ENCODE measurements around the gene COX7B2. TPM values are rescaled to one million over a fixed set of nuclear protein-coding genes. Genes with fewer than 3 reads are reported as not detected.

Gene COX7B2
- polyA plus RNA-seq, 4 donors = not detected

GRCh38 chr4:46946919-46947536 is 38.0 kb upstream of the COX7B2 start:
- Histone ChIP-seq H3K27me3 (ENCODE audit: control insufficient read depth in 3 of 3, insufficient read depth in 3 of 3, low read length in 3 of 3) (no peaks in the 10 kb centered on the region), H3K27ac (ENCODE audit: low read depth in 1 of 3, low read length in 2 of 3) (no peak overlapping the region), H3K4me3 (ENCODE audit: low read depth in 1 of 3, low read length in 3 of 3) (no peak overlapping the region), H3K4me1 (ENCODE audit: control insufficient read depth in 3 of 3, insufficient read depth in 2 of 3, low read depth in 1 of 3, low read length in 2 of 3) (no peaks in the 10 kb centered on the region), H3K36me3 (ENCODE audit: control insufficient read depth in 3 of 3, insufficient read depth in 2 of 3, low read depth in 1 of 3, low read length in 3 of 3) (no peaks in the 10 kb centered on the region), H3K9me3 (ENCODE audit: control insufficient read depth in 2 of 2, insufficient read depth in 1 of 2, low read depth in 1 of 2, low read length in 1 of 2) (no peaks in the 10 kb centered on the region)
- DNase-seq = no peak
- FAIRE-seq = no peak
- 73 to 86% (median 74%) methylated on average over 6 of the region's 6 CpGs for WGBS, 3 donors

DNA sequence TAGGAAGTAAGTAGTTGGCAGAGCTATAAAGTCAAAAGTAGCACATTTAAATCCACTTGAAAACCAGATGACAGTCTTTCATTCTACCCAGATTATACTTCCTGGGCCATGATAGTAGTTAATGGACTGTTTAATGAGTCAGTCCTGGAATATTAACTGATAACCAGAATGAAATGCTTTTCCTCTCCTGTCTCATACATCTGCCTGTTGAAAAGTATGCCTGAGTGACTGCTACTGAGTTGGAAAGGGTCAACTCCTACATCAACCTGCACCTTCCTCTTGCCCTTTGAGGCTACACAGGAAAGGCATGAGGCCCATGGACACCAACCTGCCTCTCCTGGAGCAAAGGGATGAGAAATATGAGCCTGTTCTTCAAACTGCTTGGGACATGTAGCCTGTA is 36.0 kb upstream of the COX7B2 start:
- Histone ChIP-seq H3K4me3 (ENCODE audit: low read depth in 1 of 3, low read length in 3 of 3) (no peak overlapping the region), H3K36me3 (ENCODE audit: control insufficient read depth in 3 of 3, insufficient read depth in 2 of 3, low read depth in 1 of 3, low read length in 3 of 3) (no peaks in the 10 kb centered on the region), H3K27me3 (ENCODE audit: control insufficient read depth in 3 of 3, insufficient read depth in 3 of 3, low read length in 3 of 3) (no peaks in the 10 kb centered on the region), H3K9me3 (ENCODE audit: control insufficient read depth in 2 of 2, insufficient read depth in 1 of 2, low read depth in 1 of 2, low read length in 1 of 2) (no peaks in the 10 kb centered on the region), H3K4me1 (ENCODE audit: control insufficient read depth in 3 of 3, insufficient read depth in 2 of 3, low read depth in 1 of 3, low read length in 2 of 3) (no peaks in the 10 kb centered on the region), H3K27ac (ENCODE audit: low read depth in 1 of 3, low read length in 2 of 3) (no peak overlapping the region)
- DNase-seq (no peak), FAIRE-seq (no peak)

DNA sequence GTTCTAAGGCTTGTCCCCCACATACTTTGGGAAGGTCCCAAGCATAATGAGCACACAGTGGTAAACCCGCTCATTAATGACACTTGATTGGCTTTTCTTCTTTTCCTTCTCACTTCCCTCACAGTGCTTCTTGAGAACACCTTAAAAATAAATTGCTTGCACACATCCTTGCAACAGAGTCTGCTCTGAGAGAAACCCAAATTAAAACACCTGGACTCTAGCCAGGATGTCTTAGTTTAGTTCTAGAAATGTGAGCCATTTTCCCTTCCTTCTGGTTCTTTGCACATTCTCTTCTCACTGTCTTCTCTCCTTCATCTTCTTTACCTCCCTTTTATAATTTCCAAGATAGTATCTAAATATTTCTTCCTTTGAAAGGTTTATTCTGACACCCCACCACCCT is 35.3 kb upstream of the COX7B2 start:
- DNase-seq (no peak), FAIRE-seq (no peak)
- Histone ChIP-seq H3K27me3 (ENCODE audit: control insufficient read depth in 3 of 3, insufficient read depth in 3 of 3, low read length in 3 of 3) (no peaks in the 10 kb centered on the region), H3K9me3 (ENCODE audit: control insufficient read depth in 2 of 2, insufficient read depth in 1 of 2, low read depth in 1 of 2, low read length in 1 of 2) (no peaks in the 10 kb centered on the region), H3K36me3 (ENCODE audit: control insufficient read depth in 3 of 3, insufficient read depth in 2 of 3, low read depth in 1 of 3, low read length in 3 of 3) (no peaks in the 10 kb centered on the region), H3K4me1 (ENCODE audit: control insufficient read depth in 3 of 3, insufficient read depth in 2 of 3, low read depth in 1 of 3, low read length in 2 of 3) (no peaks in the 10 kb centered on the region), H3K27ac (ENCODE audit: low read depth in 1 of 3, low read length in 2 of 3) (no peak overlapping the region), H3K4me3 (ENCODE audit: low read depth in 1 of 3, low read length in 3 of 3) (no peak overlapping the region)
- 92 to 100% (median 96%) methylated on average over 1 of the region's 1 CpG for WGBS, 3 donors

GRCh38 chr4:46937493-46937892 is 28.4 kb upstream of the COX7B2 start:
- Histone ChIP-seq H3K27ac (ENCODE audit: low read depth in 1 of 3, low read length in 2 of 3) (no peak overlapping the region), H3K4me3 (ENCODE audit: low read depth in 1 of 3, low read length in 3 of 3) (no peak overlapping the region), H3K36me3 (ENCODE audit: control insufficient read depth in 3 of 3, insufficient read depth in 2 of 3, low read depth in 1 of 3, low read length in 3 of 3) (no peaks in the 10 kb centered on the region), H3K9me3 (ENCODE audit: control insufficient read depth in 2 of 2, insufficient read depth in 1 of 2, low read depth in 1 of 2, low read length in 1 of 2) (no peaks in the 10 kb centered on the region), H3K27me3 (ENCODE audit: control insufficient read depth in 3 of 3, insufficient read depth in 3 of 3, low read length in 3 of 3) (no peaks in the 10 kb centered on the region), H3K4me1 (ENCODE audit: control insufficient read depth in 3 of 3, insufficient read depth in 2 of 3, low read depth in 1 of 3, low read length in 2 of 3) (no peaks in the 10 kb centered on the region)
- DNase-seq (no peak), FAIRE-seq (no peak)
- WGBS, 3 donors = 61 to 79% (median 68%) methylated on average over 1 of the region's 1 CpG

DNA sequence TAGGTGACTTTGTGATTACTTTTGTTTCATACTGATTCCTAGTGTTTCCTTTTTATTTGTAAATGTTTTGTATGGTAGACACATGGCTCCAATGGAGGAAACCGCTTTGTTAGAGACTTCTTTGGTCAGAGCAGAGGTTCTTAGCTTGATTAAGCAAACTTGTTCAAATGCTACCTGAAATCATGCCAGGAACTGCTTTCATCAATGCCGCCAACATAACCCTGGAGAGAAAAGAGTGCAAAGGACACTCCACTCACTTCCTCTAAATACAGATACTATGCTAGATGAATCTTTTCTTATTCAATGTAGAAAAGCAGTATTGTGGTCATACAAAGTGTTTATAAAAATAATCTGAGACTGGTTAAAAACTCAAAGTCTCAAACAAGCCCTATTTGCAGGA is 25.7 kb upstream of the COX7B2 start:
- 14 to 61% (median 29%) methylated on average over 2 of the region's 2 CpGs for WGBS, 3 donors
- peak; percentile 39 to 84 for DNase-seq

DNA sequence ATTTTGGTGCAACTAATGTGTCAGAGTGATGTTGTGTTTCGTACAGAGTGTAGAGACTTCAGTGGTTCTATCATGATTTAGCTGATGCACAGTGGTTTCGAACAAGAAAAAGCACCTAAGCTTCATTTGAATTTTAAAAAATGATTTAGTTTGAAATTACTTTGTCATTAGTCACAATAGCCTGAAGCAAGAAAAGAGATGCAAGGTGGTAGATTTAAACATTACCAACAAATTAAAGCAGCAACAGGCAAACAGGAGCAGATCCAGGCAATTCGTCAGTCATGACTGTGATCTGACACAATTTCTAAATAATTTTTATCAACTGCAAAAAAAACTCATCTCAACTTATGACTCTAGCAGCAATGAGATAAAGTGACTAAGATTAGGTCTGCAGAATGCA is 24.6 kb upstream of the COX7B2 start:
- 63 to 73% (median 67%) methylated on average over 3 of the region's 3 CpGs for WGBS, 3 donors
- DNase-seq (no peak), FAIRE-seq (no peak)
- H3K27me3 ChIP-seq (ENCODE audit: control insufficient read depth in 3 of 3, insufficient read depth in 3 of 3, low read length in 3 of 3) = no peaks in the 10 kb centered on the region
- H3K4me1 ChIP-seq (ENCODE audit: control insufficient read depth in 3 of 3, insufficient read depth in 2 of 3, low read depth in 1 of 3, low read length in 2 of 3) = no peaks in the 10 kb centered on the region
- no peak overlapping the region for H3K4me3 ChIP-seq (ENCODE audit: low read depth in 1 of 3, low read length in 3 of 3)
- H3K27ac ChIP-seq (ENCODE audit: low read depth in 1 of 3, low read length in 2 of 3) = no peak overlapping the region
- no peaks in the 10 kb centered on the region for H3K9me3 ChIP-seq (ENCODE audit: control insufficient read depth in 2 of 2, insufficient read depth in 1 of 2, low read depth in 1 of 2, low read length in 1 of 2)
- no peaks in the 10 kb centered on the region for H3K36me3 ChIP-seq (ENCODE audit: control insufficient read depth in 3 of 3, insufficient read depth in 2 of 3, low read depth in 1 of 3, low read length in 3 of 3)

More for the DNA sequence above, 25.7 kb upstream of the COX7B2 start:
- no peak for FAIRE-seq
- Histone ChIP-seq H3K36me3 (ENCODE audit: control insufficient read depth in 3 of 3, insufficient read depth in 2 of 3, low read depth in 1 of 3, low read length in 3 of 3) (no peaks in the 10 kb centered on the region), H3K9me3 (ENCODE audit: control insufficient read depth in 2 of 2, insufficient read depth in 1 of 2, low read depth in 1 of 2, low read length in 1 of 2) (no peaks in the 10 kb centered on the region), H3K4me1 (ENCODE audit: control insufficient read depth in 3 of 3, insufficient read depth in 2 of 3, low read depth in 1 of 3, low read length in 2 of 3) (no peaks in the 10 kb centered on the region), H3K27me3 (ENCODE audit: control insufficient read depth in 3 of 3, insufficient read depth in 3 of 3, low read length in 3 of 3) (no peaks in the 10 kb centered on the region), H3K27ac (ENCODE audit: low read depth in 1 of 3, low read length in 2 of 3) (no peak overlapping the region), H3K4me3 (ENCODE audit: low read depth in 1 of 3, low read length in 3 of 3) (no peak overlapping the region)

- Histone ChIP-seq H3K4me1 (ENCODE audit: control insufficient read depth in 3 of 3, insufficient read depth in 2 of 3, low read depth in 1 of 3, low read length in 2 of 3) (no peaks in the 10 kb centered on the region), H3K4me3 (ENCODE audit: low read depth in 1 of 3, low read length in 3 of 3) (no peak overlapping the region), H3K27me3 (ENCODE audit: control insufficient read depth in 3 of 3, insufficient read depth in 3 of 3, low read length in 3 of 3) (no peaks in the 10 kb centered on the region), H3K36me3 (ENCODE audit: control insufficient read depth in 3 of 3, insufficient read depth in 2 of 3, low read depth in 1 of 3, low read length in 3 of 3) (no peaks in the 10 kb centered on the region), H3K27ac (ENCODE audit: low read depth in 1 of 3, low read length in 2 of 3) (peak overlapping the region in 1 of 3 donors; percentile 0), H3K9me3 (ENCODE audit: control insufficient read depth in 2 of 2, insufficient read depth in 1 of 2, low read depth in 1 of 2, low read length in 1 of 2) (no peaks in the 10 kb centered on the region)
- 9 to 19% (median 17%) methylated on average over 3 of the region's 3 CpGs for WGBS, 3 donors
- DNase-seq (peak; percentile 5 to 75), FAIRE-seq (no peak)
Observed at GRCh38 chr4:46931981-46932380, 22.9 kb upstream of the COX7B2 start.

GRCh38 chr4:46930891-46931290 is 21.8 kb upstream of the COX7B2 start:
- no peaks in the 10 kb centered on the region for H3K36me3 ChIP-seq (ENCODE audit: control insufficient read depth in 3 of 3, insufficient read depth in 2 of 3, low read depth in 1 of 3, low read length in 3 of 3)
- FAIRE-seq (no peak), DNase-seq (peak; percentile 44 to 68)
- no peaks in the 10 kb centered on the region for H3K4me1 ChIP-seq (ENCODE audit: control insufficient read depth in 3 of 3, insufficient read depth in 2 of 3, low read depth in 1 of 3, low read length in 2 of 3)
- 13 to 50% (median 22%) methylated on average over 3 of the region's 3 CpGs for WGBS, 3 donors
- H3K4me3 ChIP-seq (ENCODE audit: low read depth in 1 of 3, low read length in 3 of 3) = no peak overlapping the region
- no peaks in the 10 kb centered on the region for H3K27me3 ChIP-seq (ENCODE audit: control insufficient read depth in 3 of 3, insufficient read depth in 3 of 3, low read length in 3 of 3)
- H3K27ac ChIP-seq (ENCODE audit: low read depth in 1 of 3, low read length in 2 of 3) = peak overlapping the region in 1 of 3 donors; percentile 10
- no peaks in the 10 kb centered on the region for H3K9me3 ChIP-seq (ENCODE audit: control insufficient read depth in 2 of 2, insufficient read depth in 1 of 2, low read depth in 1 of 2, low read length in 1 of 2)

GRCh38 chr4:46927201-46927600 is 18.2 kb upstream of the COX7B2 start:
- Histone ChIP-seq H3K27ac (ENCODE audit: low read depth in 1 of 3, low read length in 2 of 3) (no peak overlapping the region), H3K4me3 (ENCODE audit: low read depth in 1 of 3, low read length in 3 of 3) (no peak overlapping the region), H3K9me3 (ENCODE audit: control insufficient read depth in 2 of 2, insufficient read depth in 1 of 2, low read depth in 1 of 2, low read length in 1 of 2) (no peaks in the 10 kb centered on the region), H3K27me3 (ENCODE audit: control insufficient read depth in 3 of 3, insufficient read depth in 3 of 3, low read length in 3 of 3) (no peaks in the 10 kb centered on the region), H3K4me1 (ENCODE audit: control insufficient read depth in 3 of 3, insufficient read depth in 2 of 3, low read depth in 1 of 3, low read length in 2 of 3) (no peaks in the 10 kb centered on the region), H3K36me3 (ENCODE audit: control insufficient read depth in 3 of 3, insufficient read depth in 2 of 3, low read depth in 1 of 3, low read length in 3 of 3) (no peaks in the 10 kb centered on the region)
- FAIRE-seq (no peak), DNase-seq (no peak)

Data from small intestine (tissue), 7 donors.